Measurements from ENCODE around the gene IZUMO1. TPM values are rescaled to one million over a fixed set of nuclear protein-coding genes. Genes with fewer than 3 reads are reported as not detected.

Gene IZUMO1
- total and polyA plus RNA-seq, 2 of the 13 experiments (the other 11 are each of a cell fraction or from before 2014, with no cell fraction given): 0.07 to 0.22 TPM

- TF ChIP-seq CREB1 (IDR thresholded peaks at IDR 0.05) (peak; percentile 5; the same call in 1 of the 2 replicates), CREB1 (CRISPR knock-in tag; IDR thresholded peaks at IDR 0.05) (peak; percentile 60), ZNF143 (CRISPR knock-in tag; IDR thresholded peaks at IDR 0.05) (peak; percentile 93), SUZ12 (IDR thresholded peaks at IDR 0.05; ENCODE audit: low read depth, low read length) (peak; percentile 83)
Observed at GRCh38 chr19:48724796-48725753, 21.6 kb downstream of the IZUMO1 start (continued).

DNA sequence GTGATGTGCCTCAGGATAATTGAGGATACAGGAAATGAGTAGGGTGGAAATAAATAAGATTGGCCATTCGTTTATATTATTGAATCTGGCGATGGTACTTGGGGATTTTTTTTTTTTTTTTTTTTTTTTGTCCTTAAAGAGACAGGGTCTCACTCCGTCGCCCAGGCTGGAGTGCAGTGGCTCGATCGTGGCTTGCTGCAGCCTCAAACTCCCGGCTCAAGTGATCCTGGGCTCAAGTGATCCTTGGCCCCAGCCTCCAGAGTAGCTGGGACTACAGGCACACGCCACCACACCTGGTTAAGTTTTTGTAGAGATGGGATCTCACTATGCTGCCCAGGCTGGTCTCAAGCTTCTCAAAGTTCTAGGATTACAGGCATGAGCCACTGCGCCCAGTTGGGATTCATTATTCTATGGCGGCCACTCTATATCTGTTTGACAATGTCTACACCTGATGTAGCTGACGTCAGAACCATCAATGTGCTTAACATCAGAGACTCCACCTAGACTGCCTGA is 24.5 kb downstream of the IZUMO1 start:
- DNase-seq (ENCODE audit: low spot score) (no peak), ATAC-seq (no peak), FAIRE-seq (no peak)
- TF ChIP-seq, protein P1, sequence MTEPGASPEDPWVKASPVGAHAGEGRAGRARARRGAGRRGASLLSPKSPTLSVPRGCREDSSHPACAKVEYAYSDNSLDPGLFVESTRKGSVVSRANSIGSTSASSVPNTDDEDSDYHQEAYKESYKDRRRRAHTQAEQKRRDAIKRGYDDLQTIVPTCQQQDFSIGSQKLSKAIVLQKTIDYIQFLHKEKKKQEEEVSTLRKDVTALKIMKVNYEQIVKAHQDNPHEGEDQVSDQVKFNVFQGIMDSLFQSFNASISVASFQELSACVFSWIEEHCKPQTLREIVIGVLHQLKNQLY (CRISPR knock-in tag; IDR thresholded peaks at IDR 0.05): no peak
- Histone ChIP-seq H3K4me1 (ENCODE audit: insufficient read depth, low read length) (peaks cover 46% of the 10 kb centered on the region), H3K9ac (ENCODE audit: insufficient read depth, low read depth, low read length) (no peak overlapping the region), H3K79me2 (ENCODE audit: insufficient read depth, low read length) (no peaks in the 10 kb centered on the region), H2AFZ (ENCODE audit: low read length) (no peak overlapping the region), H3K4me2 (ENCODE audit: low read depth, low read length) (no peak overlapping the region), H3K9me3 (ENCODE audit: low read length) (no peaks in the 10 kb centered on the region), H3K4me3 (replicated peaks in 1 of 3; ENCODE audit: insufficient read depth in 1 of 3, low read depth in 2 of 3, low read length in 3 of 3) (no peak overlapping the region), H4K20me1 (ENCODE audit: insufficient read depth, low read length) (no peaks in the 10 kb centered on the region), H3K36me3 (replicated peaks in 1 of 2; ENCODE audit: control insufficient read depth in 1 of 2, insufficient read depth in 2 of 2, low read length in 2 of 2) (no peaks in the 10 kb centered on the region), H3K27ac (ENCODE audit: extremely low read length, insufficient read depth, low read length) (no peak overlapping the region), H3K27me3 (ENCODE audit: control insufficient read depth in 1 of 2, insufficient read depth in 2 of 2, low read length in 2 of 2) (no peaks in the 10 kb centered on the region; a peak in 1 of 5 replicates)
- 83% methylated on average over 11 of the region's 11 CpGs for WGBS (ENCODE audit: low lambda C conversion rate)
- intact Hi-C loops (cut with micrococcal nuclease; ENCODE audit: unreplicated experiment) (no loop called here), in situ Hi-C loops (cut with HindIII; ENCODE audit: extremely low pct_ligation_motif_present, low pct_unique_long_range_greater_than_20kb) (no loop called here)
- CTCF ChIA-PET (ENCODE audit: low intra/inter-chr PET ratio, low total read pairs): no interaction called here
- no TSS peak for BruUV-seq (replicated peaks)
- POLR2A ChIA-PET: no interaction called here

All from HepG2 (cell line).